HG03039 (cell line): ENCODE measurements around the gene TBXAS1.
"Not testable (repeated sequence)": the region's sequence is repeated elsewhere in the genome, so short reads cannot be mapped to it uniquely, and the experiment has no call there.

Experiments used
- ATAC-seq: cut with Tn5 transposase; IDR thresholded peaks from one replicate; pipeline ENCODE4 v1.9.1; 2021; ENCODE audit warnings: mild to moderate bottlenecking, moderate library complexity; ENCODE audit not compliant: unreplicated experiment

Gene TBXAS1

GRCh38 chr7:139886899-139887298, 57.8 kb downstream of the TBXAS1 start:
- ATAC-seq: no peak

- ATAC-seq: no peak
These were observed 59.0 kb downstream of the TBXAS1 start for GRCh38 chr7:139887992-139888481.

- ATAC-seq: no peak
These were observed 60.3 kb downstream of the TBXAS1 start for GRCh38 chr7:139889186-139889871.

GRCh38 chr7:139893461-139893860, 64.4 kb downstream of the TBXAS1 start:
- ATAC-seq: no peak

- peak; percentile 79 for ATAC-seq
These were observed 64.9 kb downstream of the TBXAS1 start for GRCh38 chr7:139893999-139894398.

GRCh38 chr7:139895141-139895829, 66.2 kb downstream of the TBXAS1 start:
- ATAC-seq: no peak

- no peak for ATAC-seq
These were observed 67.2 kb downstream of the TBXAS1 start for GRCh38 chr7:139896288-139896687.

GRCh38 chr7:139896831-139897230, 67.8 kb downstream of the TBXAS1 start:
- no peak for ATAC-seq

- ATAC-seq: no peak
These were observed 68.5 kb downstream of the TBXAS1 start for GRCh38 chr7:139897422-139898090.

- no peak for ATAC-seq
These were observed 69.4 kb downstream of the TBXAS1 start for GRCh38 chr7:139898483-139898882.

- no peak for ATAC-seq
These were observed 70.4 kb downstream of the TBXAS1 start for GRCh38 chr7:139899328-139899955.

- ATAC-seq: no peak
These were observed 71.3 kb downstream of the TBXAS1 start for GRCh38 chr7:139900326-139900725.

- no peak for ATAC-seq
These were observed 72.2 kb downstream of the TBXAS1 start for GRCh38 chr7:139901056-139901795.

GRCh38 chr7:139901901-139902300, 72.8 kb downstream of the TBXAS1 start:
- no peak for ATAC-seq

- no peak for ATAC-seq
These were observed 73.5 kb downstream of the TBXAS1 start for GRCh38 chr7:139902436-139903102.

- ATAC-seq: not testable (repeated sequence)
These were observed 74.0 kb downstream of the TBXAS1 start for GRCh38 chr7:139903103-139903477.

- no peak for ATAC-seq
These were observed 77.8 kb downstream of the TBXAS1 start for GRCh38 chr7:139906879-139907278.

GRCh38 chr7:139908792-139909191, 79.7 kb downstream of the TBXAS1 start:
- ATAC-seq: no peak

- ATAC-seq: no peak
These were observed 80.5 kb downstream of the TBXAS1 start for GRCh38 chr7:139909379-139910050.
